ENCODE data around the gene DHX8.

GRCh38 chr17:43471585-43472160 is 12.1 kb upstream of the DHX8 start:
- TF ChIP-seq CTCF (IDR thresholded peaks at IDR 0.05) (no peak), POLR2A (IDR thresholded peaks at IDR 0.05) (no peak)
